GM23248 (cell line): ENCODE measurements around the gene TEX53.

Source experiments
- EZH2 ChIP-seq: fragments of 200-600 bp; sonication (generic); IDR thresholded peaks from 2 replicates; pipeline ENCODE4 v1.6.1; 2018; ENCODE audit warnings: antibody characterized with exemption, mild to moderate bottlenecking; ENCODE audit not compliant: insufficient read depth, poor library complexity, severe bottlenecking
- EZH2phosphoT487 ChIP-seq: fragments of 200-600 bp; sonication (generic); IDR thresholded peaks from 2 replicates; pipeline ENCODE4 v1.6.1; 2018; ENCODE audit warnings: antibody characterized with exemption, moderate library complexity, mild to moderate bottlenecking, low read depth; ENCODE audit not compliant: insufficient read depth

- no peak for TF ChIP-seq EZH2phosphoT487
- no peak for TF ChIP-seq EZH2
Measured at GRCh38 chr9:114613087-114613486, 44.5 kb downstream of the TEX53 start.
